ENCODE data around the gene DGKI. TPM values are rescaled to one million over a fixed set of nuclear protein-coding genes. Genes with fewer than 3 reads are reported as not detected.

DGKI gene
- total RNA-seq, 1 experiment from 2014 or later: 0.79 TPM

- TF ChIP-seq CREB1 (CRISPR knock-in tag; IDR thresholded peaks at IDR 0.05) (no peak), USF2 (CRISPR knock-in tag; IDR thresholded peaks at IDR 0.05) (no peak), GABPB1 (CRISPR knock-in tag; IDR thresholded peaks at IDR 0.05) (no peak), EMX1 (CRISPR knock-in tag; IDR thresholded peaks at IDR 0.05) (no peak), ZNF121 (CRISPR knock-in tag; IDR thresholded peaks at IDR 0.05) (no peak), ZNF219 (CRISPR knock-in tag; IDR thresholded peaks at IDR 0.05; ENCODE audit: borderline replicate concordance) (no peak), TEAD4 (CRISPR knock-in tag; IDR thresholded peaks at IDR 0.05) (no peak), TCF7 (CRISPR knock-in tag; IDR thresholded peaks at IDR 0.05; ENCODE audit: low read depth) (no peak), KAT7 (CRISPR knock-in tag; IDR thresholded peaks at IDR 0.05; ENCODE audit: borderline replicate concordance) (no peak), SMAD3 (CRISPR knock-in tag; IDR thresholded peaks at IDR 0.05; ENCODE audit: borderline replicate concordance) (no peak), ZNF423 (CRISPR knock-in tag; IDR thresholded peaks at IDR 0.05) (no peak)
- TF ChIP-seq, protein P1, sequence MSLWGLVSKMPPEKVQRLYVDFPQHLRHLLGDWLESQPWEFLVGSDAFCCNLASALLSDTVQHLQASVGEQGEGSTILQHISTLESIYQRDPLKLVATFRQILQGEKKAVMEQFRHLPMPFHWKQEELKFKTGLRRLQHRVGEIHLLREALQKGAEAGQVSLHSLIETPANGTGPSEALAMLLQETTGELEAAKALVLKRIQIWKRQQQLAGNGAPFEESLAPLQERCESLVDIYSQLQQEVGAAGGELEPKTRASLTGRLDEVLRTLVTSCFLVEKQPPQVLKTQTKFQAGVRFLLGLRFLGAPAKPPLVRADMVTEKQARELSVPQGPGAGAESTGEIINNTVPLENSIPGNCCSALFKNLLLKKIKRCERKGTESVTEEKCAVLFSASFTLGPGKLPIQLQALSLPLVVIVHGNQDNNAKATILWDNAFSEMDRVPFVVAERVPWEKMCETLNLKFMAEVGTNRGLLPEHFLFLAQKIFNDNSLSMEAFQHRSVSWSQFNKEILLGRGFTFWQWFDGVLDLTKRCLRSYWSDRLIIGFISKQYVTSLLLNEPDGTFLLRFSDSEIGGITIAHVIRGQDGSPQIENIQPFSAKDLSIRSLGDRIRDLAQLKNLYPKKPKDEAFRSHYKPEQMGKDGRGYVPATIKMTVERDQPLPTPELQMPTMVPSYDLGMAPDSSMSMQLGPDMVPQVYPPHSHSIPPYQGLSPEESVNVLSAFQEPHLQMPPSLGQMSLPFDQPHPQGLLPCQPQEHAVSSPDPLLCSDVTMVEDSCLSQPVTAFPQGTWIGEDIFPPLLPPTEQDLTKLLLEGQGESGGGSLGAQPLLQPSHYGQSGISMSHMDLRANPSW (CRISPR knock-in tag; conservative IDR thresholded peaks at IDR 0.05; ENCODE audit: low read depth): no peak
- TF ChIP-seq, protein P2, sequence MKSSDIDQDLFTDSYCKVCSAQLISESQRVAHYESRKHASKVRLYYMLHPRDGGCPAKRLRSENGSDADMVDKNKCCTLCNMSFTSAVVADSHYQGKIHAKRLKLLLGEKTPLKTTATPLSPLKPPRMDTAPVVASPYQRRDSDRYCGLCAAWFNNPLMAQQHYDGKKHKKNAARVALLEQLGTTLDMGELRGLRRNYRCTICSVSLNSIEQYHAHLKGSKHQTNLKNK (CRISPR knock-in tag; IDR thresholded peaks at IDR 0.05): no peak
- TF ChIP-seq, protein P3, sequence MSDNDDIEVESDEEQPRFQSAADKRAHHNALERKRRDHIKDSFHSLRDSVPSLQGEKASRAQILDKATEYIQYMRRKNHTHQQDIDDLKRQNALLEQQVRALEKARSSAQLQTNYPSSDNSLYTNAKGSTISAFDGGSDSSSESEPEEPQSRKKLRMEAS (CRISPR knock-in tag; IDR thresholded peaks at IDR 0.05): no peak
These were observed 151.3 kb downstream of the DGKI start (continued) for GRCh38 chr7:137695494-137695893.

DNA sequence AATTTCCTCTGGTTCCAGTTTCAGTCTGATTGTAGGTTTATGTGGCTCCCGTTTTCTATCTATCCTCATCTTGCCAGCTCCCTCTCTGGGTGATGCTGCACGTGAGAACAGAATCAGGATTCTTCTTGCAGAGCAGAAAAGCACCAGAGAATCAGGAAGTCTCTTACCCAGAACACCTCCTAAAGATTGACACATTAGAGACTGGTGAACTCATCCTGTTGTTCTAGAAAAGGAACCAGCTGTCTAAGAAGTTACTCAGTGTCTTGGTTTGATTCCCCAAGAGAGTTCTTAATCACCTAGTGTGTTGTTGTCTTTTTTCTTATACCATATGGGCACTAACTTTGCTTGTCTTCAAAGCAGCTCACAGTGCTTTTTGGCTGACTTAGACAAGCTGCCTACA is 152.4 kb downstream of the DGKI start:
- Mint-ChIP-seq H3K36me3 (no peaks in the 10 kb centered on the region), H3K9me3 (no peaks in the 10 kb centered on the region), H3K27me3 (ENCODE audit: low read depth) (no peaks in the 10 kb centered on the region), H3K4me1 (no peaks in the 10 kb centered on the region), H3K27ac (no peak overlapping the region), H3K4me3 (no peak overlapping the region)
- CTCF ChIA-PET: no interaction called here
- DNase-seq (ENCODE audit: low spot score) (no peak), ATAC-seq (no peak)
- POLR2A ChIA-PET: no interaction called here
- TF ChIP-seq CREM (CRISPR knock-in tag; IDR thresholded peaks at IDR 0.05): no peak
- no peak for TF ChIP-seq ARID4B (CRISPR knock-in tag; IDR thresholded peaks at IDR 0.05; ENCODE audit: borderline replicate concordance)
- no peak for TF ChIP-seq JUN (CRISPR knock-in tag; IDR thresholded peaks at IDR 0.05)
- no peak for TF ChIP-seq TP53 (CRISPR knock-in tag; IDR thresholded peaks at IDR 0.05)
- no peak for TF ChIP-seq FOXK1 (CRISPR knock-in tag; IDR thresholded peaks at IDR 0.05)
- TF ChIP-seq USF2 (CRISPR knock-in tag; IDR thresholded peaks at IDR 0.05): no peak
- no peak for TF ChIP-seq ZNF423 (CRISPR knock-in tag; IDR thresholded peaks at IDR 0.05)
- no peak for TF ChIP-seq NFE2L1 (CRISPR knock-in tag; IDR thresholded peaks at IDR 0.05)
- TF ChIP-seq, protein P4, sequence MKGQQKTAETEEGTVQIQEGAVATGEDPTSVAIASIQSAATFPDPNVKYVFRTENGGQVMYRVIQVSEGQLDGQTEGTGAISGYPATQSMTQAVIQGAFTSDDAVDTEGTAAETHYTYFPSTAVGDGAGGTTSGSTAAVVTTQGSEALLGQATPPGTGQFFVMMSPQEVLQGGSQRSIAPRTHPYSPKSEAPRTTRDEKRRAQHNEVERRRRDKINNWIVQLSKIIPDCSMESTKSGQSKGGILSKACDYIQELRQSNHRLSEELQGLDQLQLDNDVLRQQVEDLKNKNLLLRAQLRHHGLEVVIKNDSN (CRISPR knock-in tag; IDR thresholded peaks at IDR 0.05): no peak
- TF ChIP-seq NFYB (CRISPR knock-in tag; conservative IDR thresholded peaks at IDR 0.05; ENCODE audit: low read depth): no peak
- no peak for TF ChIP-seq RELA (CRISPR knock-in tag; IDR thresholded peaks at IDR 0.05; ENCODE audit: borderline replicate concordance)
- TF ChIP-seq NR3C1 (CRISPR knock-in tag; conservative IDR thresholded peaks at IDR 0.05; ENCODE audit: low read depth): no peak
- TF ChIP-seq ZNF232 (CRISPR knock-in tag; IDR thresholded peaks at IDR 0.05): no peak
- no peak for TF ChIP-seq JAZF1 (CRISPR knock-in tag; IDR thresholded peaks at IDR 0.05)
- TF ChIP-seq GRHL2 (CRISPR knock-in tag; IDR thresholded peaks at IDR 0.05; ENCODE audit: insufficient replicate concordance, severe bottlenecking): no peak
- TF ChIP-seq, protein P5, sequence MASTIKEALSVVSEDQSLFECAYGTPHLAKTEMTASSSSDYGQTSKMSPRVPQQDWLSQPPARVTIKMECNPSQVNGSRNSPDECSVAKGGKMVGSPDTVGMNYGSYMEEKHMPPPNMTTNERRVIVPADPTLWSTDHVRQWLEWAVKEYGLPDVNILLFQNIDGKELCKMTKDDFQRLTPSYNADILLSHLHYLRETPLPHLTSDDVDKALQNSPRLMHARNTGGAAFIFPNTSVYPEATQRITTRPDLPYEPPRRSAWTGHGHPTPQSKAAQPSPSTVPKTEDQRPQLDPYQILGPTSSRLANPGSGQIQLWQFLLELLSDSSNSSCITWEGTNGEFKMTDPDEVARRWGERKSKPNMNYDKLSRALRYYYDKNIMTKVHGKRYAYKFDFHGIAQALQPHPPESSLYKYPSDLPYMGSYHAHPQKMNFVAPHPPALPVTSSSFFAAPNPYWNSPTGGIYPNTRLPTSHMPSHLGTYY (CRISPR knock-in tag; IDR thresholded peaks at IDR 0.05): no peak
